HepG2 (cell line): ENCODE data around the gene SLCO3A1.

Source experiments
- ARNT ChIP-seq: fragments of 450-650 bp; IDR thresholded peaks from 2 replicates; pipeline ENCODE4 v1.6.1; 2017
- GABPB1 ChIP-seq: IDR thresholded peaks from 2 replicates; pipeline ENCODE4 v1.6.1; 2016; ENCODE audit warnings: mild to moderate bottlenecking, missing genetic modification reagents, moderate library complexity, missing compliant biosample characterization
- GPN1 ChIP-seq: sonication (generic); formaldehyde crosslinking; IDR thresholded peaks from 2 replicates; pipeline ENCODE4 v1.5.1; 2020; ENCODE audit warnings: missing genetic modification reagents, borderline replicate concordance
- MAX ChIP-seq: IDR thresholded peaks from 2 replicates; pipeline ENCODE4 v1.6.1; 2012; ENCODE audit warnings: inconsistent platforms
- NFYB ChIP-seq: sonication (generic); formaldehyde crosslinking; IDR thresholded peaks from 2 replicates; pipeline ENCODE4 v1.4.0; 2020; ENCODE audit warnings: missing genetic modification reagents
- POLR2A ChIP-seq, 2 experiments: IDR thresholded peaks; 2 replicates each; pipeline ENCODE4 v1.6.1; 2011; ENCODE audit warnings: low read depth in 2 of 2, low read length in 2 of 2, mild to moderate bottlenecking in 1 of 2, moderate library complexity in 1 of 2; ENCODE audit not compliant: insufficient read depth in 1 of 2
- SMARCC2 ChIP-seq: fragments of 450-650 bp; IDR thresholded peaks from 2 replicates; pipeline ENCODE4 v1.6.1; 2017; ENCODE audit warnings: antibody characterized with exemption, mild to moderate bottlenecking
- ZBTB21 ChIP-seq: sonication (generic); formaldehyde crosslinking; IDR thresholded peaks from 2 replicates; pipeline ENCODE4 v1.4.0; 2020; ENCODE audit warnings: missing genetic modification reagents
- ZFP36L1 ChIP-seq: sonication (generic); formaldehyde crosslinking; IDR thresholded peaks from 2 replicates; pipeline ENCODE4 v1.8.0; 2022; ENCODE audit warnings: mild to moderate bottlenecking, missing genetic modification reagents, moderate library complexity
- ZNF580 ChIP-seq: IDR thresholded peaks from 2 replicates; pipeline ENCODE4 v1.6.1; 2016; ENCODE audit warnings: low read depth, borderline replicate concordance
- TF ChIP-seq, protein P1 (sequence below): sonication (generic); formaldehyde crosslinking; IDR thresholded peaks from 2 replicates; pipeline ENCODE4 v1.4.0; 2020; ENCODE audit warnings: missing genetic modification reagents, mild to moderate bottlenecking, borderline replicate concordance

- TF ChIP-seq NFYB (no peak), GABPB1 (CRISPR knock-in tag) (no peak), ZFP36L1 (CRISPR knock-in tag) (no peak), ZNF580 (CRISPR knock-in tag) (no peak), ZBTB21 (CRISPR knock-in tag) (no peak), POLR2A (IDR thresholded peaks at IDR 0.05; ENCODE audit: insufficient read depth in 1 of 2, low read depth in 2 of 2, low read length in 2 of 2) (no peak), MAX (no peak), GPN1 (CRISPR knock-in tag) (no peak), SMARCC2 (no peak), ARNT (no peak)
- TF ChIP-seq, protein P1, sequence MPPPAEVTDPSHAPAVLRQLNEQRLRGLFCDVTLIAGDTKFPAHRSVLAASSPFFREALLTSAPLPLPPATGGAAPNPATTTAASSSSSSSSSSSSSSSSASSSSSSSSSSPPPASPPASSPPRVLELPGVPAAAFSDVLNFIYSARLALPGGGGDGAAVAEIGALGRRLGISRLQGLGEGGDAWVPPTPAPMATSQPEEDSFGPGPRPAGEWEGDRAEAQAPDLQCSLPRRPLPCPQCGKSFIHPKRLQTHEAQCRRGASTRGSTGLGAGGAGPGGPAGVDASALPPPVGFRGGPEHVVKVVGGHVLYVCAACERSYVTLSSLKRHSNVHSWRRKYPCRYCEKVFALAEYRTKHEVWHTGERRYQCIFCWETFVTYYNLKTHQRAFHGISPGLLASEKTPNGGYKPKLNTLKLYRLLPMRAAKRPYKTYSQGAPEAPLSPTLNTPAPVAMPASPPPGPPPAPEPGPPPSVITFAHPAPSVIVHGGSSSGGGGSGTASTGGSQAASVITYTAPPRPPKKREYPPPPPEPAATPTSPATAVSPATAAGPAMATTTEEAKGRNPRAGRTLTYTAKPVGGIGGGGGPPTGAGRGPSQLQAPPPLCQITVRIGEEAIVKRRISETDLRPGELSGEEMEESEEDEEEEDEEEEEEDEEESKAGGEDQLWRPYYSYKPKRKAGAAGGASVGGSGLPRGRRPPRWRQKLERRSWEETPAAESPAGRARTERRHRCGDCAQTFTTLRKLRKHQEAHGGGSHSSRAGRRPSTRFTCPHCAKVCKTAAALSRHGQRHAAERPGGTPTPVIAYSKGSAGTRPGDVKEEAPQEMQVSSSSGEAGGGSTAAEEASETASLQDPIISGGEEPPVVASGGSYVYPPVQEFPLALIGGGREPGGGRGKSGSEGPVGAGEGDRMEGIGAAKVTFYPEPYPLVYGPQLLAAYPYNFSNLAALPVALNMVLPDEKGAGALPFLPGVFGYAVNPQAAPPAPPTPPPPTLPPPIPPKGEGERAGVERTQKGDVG, result no peak
Measured at GRCh38 chr15:92113832-92114231, 260.3 kb downstream of the SLCO3A1 start.
